Natural killer cell (primary cell): ENCODE data around the gene FAM25A. TPM values are rescaled to one million over a fixed set of nuclear protein-coding genes. Genes with fewer than 3 reads are reported as not detected.
"Not testable (repeated sequence)": the region's sequence is repeated elsewhere in the genome, so short reads cannot be mapped to it uniquely, and the experiment has no call there.

ENCODE experiments used
- ATAC-seq, 3 donors: fragments of 150-1000 bp in 2 of 3; fragments of 200-7000 bp in 1 of 3; cut with Tn5 transposase; 1 replicate in 1 of 3; 2 replicates in 2 of 3; pipeline ENCODE4 v1.10.0; 2021; ENCODE audit warnings: mild to moderate bottlenecking in 2 of 3, moderate library complexity in 2 of 3
- DNase-seq, 2 donors: peaks; one replicate each; pipeline versions ENCODE4 v3.0.0 to v3.0.0-alpha.2; 2013 to 2021; ENCODE audit warnings: mixed read lengths in 1 of 2
- H3K27ac ChIP-seq: one replicate; pipeline ENCODE4 v1.5.1; 2013; ENCODE audit warnings: mild to moderate bottlenecking, low read length
- H3K27me3 ChIP-seq: one replicate; pipeline ENCODE4 v1.6.1; 2013; ENCODE audit warnings: low read length; ENCODE audit not compliant: control insufficient read depth, insufficient read depth
- H3K36me3 ChIP-seq: one replicate; pipeline ENCODE4 v1.6.1; 2013; ENCODE audit warnings: low read length; ENCODE audit not compliant: control insufficient read depth, insufficient read depth
- H3K4me1 ChIP-seq: one replicate; pipeline ENCODE4 v1.6.1; 2013; ENCODE audit warnings: low read length; ENCODE audit not compliant: control insufficient read depth, insufficient read depth
- H3K4me3 ChIP-seq: one replicate; pipeline ENCODE4 v1.5.1; 2013; ENCODE audit warnings: low read length
- H3K9me3 ChIP-seq: one replicate; pipeline ENCODE4 v1.6.1; 2013; ENCODE audit warnings: low read length; ENCODE audit not compliant: control insufficient read depth, insufficient read depth
- H3K27ac Mint-ChIP-seq, 2 donors: one replicate each; pipeline ENCODE4 v1.8.0; 2022; ENCODE audit warnings: mild to moderate bottlenecking in 2 of 2, mixed read lengths in 2 of 2, moderate library complexity in 1 of 2
- H3K27me3 Mint-ChIP-seq, 2 donors: one replicate each; pipeline ENCODE4 v1.8.0; 2022; ENCODE audit warnings: low read depth in 2 of 2, mixed read lengths in 2 of 2
- H3K36me3 Mint-ChIP-seq: one replicate; pipeline ENCODE4 v1.8.0; 2022; ENCODE audit warnings: mixed read lengths
- H3K4me1 Mint-ChIP-seq, 2 donors: one replicate each; pipeline ENCODE4 v1.8.0; 2022; ENCODE audit warnings: mixed read lengths in 2 of 2
- H3K4me3 Mint-ChIP-seq: one replicate; pipeline ENCODE4 v1.8.0; 2022; ENCODE audit warnings: mild to moderate bottlenecking, moderate library complexity, mixed read lengths
- H3K9me3 Mint-ChIP-seq, 2 donors: one replicate each; pipeline ENCODE4 v1.8.0; 2022; ENCODE audit warnings: mixed read lengths in 2 of 2
- CTCF ChIP-seq: fragments of 200-600 bp; IDR thresholded peaks from one replicate; pipeline ENCODE4 v1.8.0; 2022; ENCODE audit warnings: antibody characterized with exemption
- WGBS: methylation state at CpG from one replicate; pipeline ENCODE4 v1.1.7; 2013; ENCODE audit warnings: missing lambda C conversion rate; ENCODE audit not compliant: insufficient coverage; 5-methylcytosine and 5-hydroxymethylcytosine counted together
- intact Hi-C: fragments of 100-400 bp; cut with micrococcal nuclease; formaldehyde crosslinking; loops from one replicate; pipeline ENCODE4 v1.14.2; 2022
- total RNA-seq, 4 donors: library from RNA; stranded (reverse); fragments of 120-200 nt in 1 of 4; gene quantifications; one replicate each; pipeline versions ENCODE4 v1.2.3 to v1.2.4, GENCODE V29; 2013 to 2022

The FAM25A gene
- total RNA-seq, 3 donors from 2014 or later (not counting 1 experiment from before 2014, with no cell fraction given): not detected

GRCh38 chr10:87030912-87031635 is 11.0 kb downstream of the FAM25A start:
- TF ChIP-seq CTCF: no peak
- Mint-ChIP-seq H3K9me3 (no peaks in the 10 kb centered on the region), H3K4me3 (no peak overlapping the region), H3K27ac (no peak overlapping the region), H3K27me3 (no peaks in the 10 kb centered on the region), H3K4me1 (no peaks in the 10 kb centered on the region), H3K36me3 (no peaks in the 10 kb centered on the region)
- Histone ChIP-seq H3K4me1 (no peaks in the 10 kb centered on the region), H3K36me3 (no peaks in the 10 kb centered on the region), H3K9me3 (no peaks in the 10 kb centered on the region), H3K27me3 (no peaks in the 10 kb centered on the region), H3K27ac (no peak overlapping the region), H3K4me3 (no peak overlapping the region)
- no peak for DNase-seq
- intact Hi-C loops: no loop called here
- ATAC-seq: no peak
- 95% methylated on average over 28 of the region's 28 CpGs for WGBS

- intact Hi-C loops: no loop called here
- DNase-seq (no peak), ATAC-seq (no peak)
- Mint-ChIP-seq H3K27me3 (no peaks in the 10 kb centered on the region), H3K36me3 (no peaks in the 10 kb centered on the region), H3K4me3 (no peak overlapping the region), H3K27ac (no peak overlapping the region), H3K9me3 (no peaks in the 10 kb centered on the region), H3K4me1 (no peaks in the 10 kb centered on the region)
- H3K4me3 ChIP-seq: no peak overlapping the region
- no peaks in the 10 kb centered on the region for H3K4me1 ChIP-seq
- WGBS: 100% methylated on average over 1 of the region's 1 CpG
- no peak for TF ChIP-seq CTCF
- no peaks in the 10 kb centered on the region for H3K36me3 ChIP-seq
- no peaks in the 10 kb centered on the region for H3K27me3 ChIP-seq
- no peak overlapping the region for H3K27ac ChIP-seq
- no peaks in the 10 kb centered on the region for H3K9me3 ChIP-seq
Observed at GRCh38 chr10:87036623-87037022, 16.5 kb downstream of the FAM25A start.

GRCh38 chr10:87038286-87038717 is 18.2 kb downstream of the FAM25A start:
- Histone ChIP-seq H3K9me3 (no peaks in the 10 kb centered on the region), H3K36me3 (no peaks in the 10 kb centered on the region), H3K27me3 (no peaks in the 10 kb centered on the region), H3K4me3 (no peak overlapping the region), H3K4me1 (no peaks in the 10 kb centered on the region), H3K27ac (no peak overlapping the region)
- Mint-ChIP-seq H3K27ac (no peak overlapping the region), H3K9me3 (no peaks in the 10 kb centered on the region), H3K4me3 (no peak overlapping the region), H3K4me1 (no peaks in the 10 kb centered on the region), H3K27me3 (no peaks in the 10 kb centered on the region), H3K36me3 (no peaks in the 10 kb centered on the region)
- no peak for TF ChIP-seq CTCF
- DNase-seq: no peak
- WGBS: 97% methylated on average over 3 of the region's 3 CpGs
- intact Hi-C loops: no loop called here
- peak in 1 of 3 donors; percentile 23 for ATAC-seq

- no peaks in the 10 kb centered on the region for H3K9me3 ChIP-seq
- no peak overlapping the region for H3K27ac ChIP-seq
- H3K27me3 ChIP-seq: no peaks in the 10 kb centered on the region
- no peaks in the 10 kb centered on the region for H3K27me3 Mint-ChIP-seq
- H3K36me3 ChIP-seq: no peaks in the 10 kb centered on the region
- no peak for TF ChIP-seq CTCF
- intact Hi-C loops: no loop called here
- H3K27ac Mint-ChIP-seq: no peak overlapping the region
- H3K9me3 Mint-ChIP-seq: no peaks in the 10 kb centered on the region
- ATAC-seq: peak in 1 of 3 donors; percentile 12
- no peaks in the 10 kb centered on the region for H3K4me1 ChIP-seq
- no peak for DNase-seq
- H3K4me3 ChIP-seq: no peak overlapping the region
- no peaks in the 10 kb centered on the region for H3K4me1 Mint-ChIP-seq
- H3K4me3 Mint-ChIP-seq: no peak overlapping the region
- WGBS: 85% methylated on average over 2 of the region's 2 CpGs
- no peaks in the 10 kb centered on the region for H3K36me3 Mint-ChIP-seq
Observed at GRCh38 chr10:87038786-87039185, 18.7 kb downstream of the FAM25A start.

- H3K36me3 ChIP-seq: peaks cover 17% of the 10 kb centered on the region
- H3K27me3 ChIP-seq, H3K4me1 Mint-ChIP-seq, H3K27me3 Mint-ChIP-seq, DNase-seq, H3K36me3 Mint-ChIP-seq, intact Hi-C loops, H3K9me3 ChIP-seq, H3K27ac ChIP-seq, H3K9me3 Mint-ChIP-seq, H3K4me1 ChIP-seq, H3K4me3 ChIP-seq, H3K27ac Mint-ChIP-seq, H3K4me3 Mint-ChIP-seq, ATAC-seq: not testable (repeated sequence)
- 96% methylated on average over 7 of the region's 7 CpGs for WGBS
Observed at GRCh38 chr10:87043579-87043978, 23.5 kb downstream of the FAM25A start.
